ENCODE results near the gene TSGA10.
"Not testable (repeated sequence)": the region's sequence is repeated elsewhere in the genome, so short reads cannot be mapped to it uniquely, and the experiment has no call there.

The TSGA10 gene

DNA sequence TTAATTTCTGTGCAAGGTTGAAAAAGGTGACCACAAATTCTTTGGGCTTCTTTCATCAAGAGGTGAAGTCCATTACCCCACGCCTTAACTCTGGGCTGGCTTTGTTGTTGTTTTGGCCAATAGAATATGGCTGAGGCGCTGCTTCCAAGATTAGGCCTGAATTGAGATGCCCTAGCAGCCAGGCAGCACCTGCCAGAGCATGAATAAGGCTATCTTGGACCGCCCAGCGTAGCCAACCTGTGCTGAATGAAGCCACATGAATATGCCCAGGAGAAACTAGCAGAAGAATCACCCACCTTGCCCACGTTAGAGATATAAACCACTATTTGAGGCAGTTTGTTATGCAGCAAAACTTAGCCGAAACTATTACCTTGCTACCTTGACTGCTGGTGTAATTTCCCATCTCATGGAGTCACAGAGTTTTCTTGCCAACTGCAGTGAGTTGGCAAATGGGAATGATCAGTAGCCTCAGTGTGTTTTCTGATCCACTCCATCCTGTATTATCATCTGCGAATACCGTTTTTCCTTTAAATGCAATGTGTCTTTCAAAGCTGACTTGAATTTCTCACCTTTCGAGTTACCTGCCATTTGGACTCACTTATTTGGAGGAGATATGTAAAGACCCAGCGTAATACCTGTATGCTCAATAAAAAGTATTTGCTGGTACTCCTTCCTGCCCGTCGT lies 679 bp downstream of the TSGA10 start:
- no peak for DNase-seq (ENCODE audit: low spot score)

DNA sequence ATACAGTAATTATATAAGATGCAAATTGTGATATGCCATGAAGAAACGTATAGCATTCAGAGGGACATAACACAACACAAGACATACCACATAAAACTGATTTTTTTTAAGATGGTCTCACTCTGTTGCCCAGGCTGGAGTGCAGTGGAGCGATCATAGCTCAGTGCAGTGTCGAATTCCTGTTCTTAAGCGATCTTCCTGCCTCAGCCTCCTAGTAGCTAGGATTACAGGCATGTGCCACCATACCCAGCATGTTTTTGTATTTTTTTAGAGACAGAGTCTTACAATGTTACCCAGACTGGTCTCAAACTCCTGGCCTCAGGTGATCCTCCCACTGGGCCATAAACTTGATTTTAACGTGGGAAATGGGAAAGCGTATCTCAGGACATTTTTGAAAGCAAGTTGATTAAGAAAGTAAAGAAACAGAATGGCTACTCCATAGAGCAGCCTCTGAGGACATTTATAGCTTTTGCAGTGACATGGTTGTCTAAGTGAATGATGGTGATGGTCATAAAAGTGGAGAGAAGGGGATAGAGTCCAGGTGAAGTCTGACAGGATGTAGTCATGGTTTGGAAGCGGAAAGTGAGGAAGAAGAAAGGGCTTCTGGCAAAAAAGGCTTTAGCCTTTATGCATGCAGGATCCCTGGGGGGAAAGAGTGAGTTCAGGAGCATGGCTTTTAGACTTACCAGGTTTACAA lies 2.4 kb downstream of the TSGA10 start:
- DNase-seq (ENCODE audit: low spot score) = no peak

DNA sequence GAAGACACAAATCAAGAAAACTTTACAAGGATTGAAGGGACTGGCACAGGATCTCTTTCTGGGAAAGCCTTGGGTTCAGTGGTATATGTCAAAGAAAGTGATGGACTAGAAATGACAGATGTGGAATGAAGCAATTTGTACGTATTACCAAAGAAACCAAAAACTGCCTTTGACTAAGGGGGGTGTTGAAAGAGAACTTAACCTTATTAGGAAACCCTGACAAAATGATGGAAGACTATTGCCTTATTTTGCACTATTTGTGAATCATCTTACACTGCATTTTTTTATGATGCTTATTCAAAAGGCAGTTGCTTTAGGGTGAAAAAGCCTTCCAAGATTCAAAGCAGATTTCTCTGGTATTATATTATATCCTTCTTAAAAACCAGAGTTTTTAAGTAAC lies 4.0 kb downstream of the TSGA10 start:
- no peak for DNase-seq (ENCODE audit: low spot score)

DNA sequence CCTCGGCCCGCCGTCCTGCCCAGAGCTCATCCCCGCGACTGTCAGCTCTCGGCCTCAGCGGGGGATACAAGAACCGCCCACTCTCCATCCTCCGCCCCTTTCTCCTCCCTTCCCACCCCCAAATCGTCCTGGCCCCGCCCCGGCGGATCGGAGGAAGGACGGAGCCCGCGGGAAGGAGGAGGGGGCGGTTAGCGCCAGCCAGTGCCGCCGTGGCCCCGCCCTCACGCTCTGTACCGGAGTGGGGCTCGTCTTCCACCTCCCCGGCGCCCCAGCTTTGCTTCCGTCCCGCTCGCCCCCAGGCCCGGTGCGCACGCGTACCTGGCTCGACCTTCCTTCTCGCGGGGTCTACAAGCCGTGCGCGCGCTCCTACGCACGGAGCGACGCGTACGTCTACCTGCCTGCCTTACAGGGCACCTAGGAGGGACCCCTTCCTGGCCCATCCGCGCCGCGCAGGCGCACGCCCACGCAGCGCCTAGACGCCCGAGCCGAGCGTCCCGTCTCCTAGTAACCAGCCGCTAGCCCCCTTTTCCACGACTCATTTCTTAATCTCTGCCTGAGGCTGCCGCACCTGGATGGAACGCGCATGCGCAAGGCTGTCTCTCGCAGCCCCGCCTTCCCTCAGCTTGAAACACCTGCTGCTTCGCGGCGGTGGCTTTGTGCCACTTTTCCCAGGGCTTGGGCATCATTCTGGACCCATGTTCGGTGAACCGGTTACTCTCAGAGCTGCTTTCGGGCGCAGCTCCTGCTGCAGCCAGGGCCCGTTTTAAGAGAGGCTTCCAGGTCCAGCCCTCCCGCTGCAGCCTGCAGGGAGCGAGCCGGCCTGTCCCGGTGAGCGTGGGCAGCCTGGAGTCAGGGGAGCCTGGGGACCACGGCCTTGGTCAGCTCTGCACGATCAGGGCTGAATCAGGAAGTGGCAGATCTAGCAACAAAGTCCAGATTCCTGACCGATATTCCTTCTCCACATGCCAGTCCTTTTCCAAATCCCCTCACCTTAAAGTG lies 13.3 kb downstream of the TSGA10 start, which contains the start of gene C2orf15:
Gene C2orf15 (plus strand): TSS at position 598 of the 999 bp plus-strand sequence. CDS start 8,852 bp downstream, outside the sequence.
- DNase-seq (ENCODE audit: low spot score) = peak; percentile 67

- DNase-seq (ENCODE audit: low spot score) = no peak
These were observed 14.0 kb downstream of the TSGA10 start for GRCh38 chr2:99140860-99141109.

- DNase-seq (ENCODE audit: low spot score) = no peak
These were observed 14.5 kb downstream of the TSGA10 start for GRCh38 chr2:99140056-99140859.

DNA sequence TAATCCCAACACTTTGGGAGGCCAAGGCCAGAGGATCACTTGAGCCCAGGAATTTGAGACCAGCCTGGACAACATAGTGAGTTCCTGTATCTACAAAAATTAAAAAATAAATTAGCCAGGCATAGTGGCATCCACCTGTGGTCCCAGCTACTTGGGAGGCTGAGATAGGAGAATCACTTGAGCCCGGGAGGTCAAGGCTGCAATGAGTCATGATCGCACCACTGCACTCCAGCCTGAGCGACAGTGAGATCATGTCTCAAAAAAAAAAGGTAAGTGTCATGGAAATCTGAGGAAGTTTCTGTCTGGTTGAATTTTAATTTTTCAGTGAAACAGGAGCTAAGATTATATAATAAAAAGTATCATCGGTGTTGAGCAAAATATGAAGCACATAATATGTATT lies 15.7 kb downstream of the TSGA10 start:
- no peak for DNase-seq (ENCODE audit: low spot score)

GRCh38 chr2:99135044-99135556 lies 19.6 kb downstream of the TSGA10 start:
- not testable (repeated sequence) for DNase-seq (ENCODE audit: low spot score)

DNA sequence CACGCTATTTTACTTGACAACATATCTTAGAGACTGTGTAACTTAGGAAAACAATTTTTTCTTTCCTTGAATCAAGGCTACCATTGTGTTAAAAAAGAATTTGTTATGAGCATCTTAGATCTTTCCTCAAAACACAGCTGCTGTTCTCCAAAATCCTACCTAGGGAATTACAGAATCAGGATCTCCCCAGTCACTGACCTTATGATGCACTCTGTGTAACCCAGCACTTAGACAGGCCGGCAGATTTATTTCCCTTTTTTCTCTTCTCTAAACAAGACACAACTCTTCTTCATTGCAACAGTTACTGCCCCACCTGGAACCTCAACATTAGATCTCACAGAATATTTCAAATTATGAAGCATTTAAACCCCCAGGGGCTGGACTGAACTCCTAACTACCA lies 26.8 kb downstream of the TSGA10 start:
- no peak for DNase-seq (ENCODE audit: low spot score)

DNA sequence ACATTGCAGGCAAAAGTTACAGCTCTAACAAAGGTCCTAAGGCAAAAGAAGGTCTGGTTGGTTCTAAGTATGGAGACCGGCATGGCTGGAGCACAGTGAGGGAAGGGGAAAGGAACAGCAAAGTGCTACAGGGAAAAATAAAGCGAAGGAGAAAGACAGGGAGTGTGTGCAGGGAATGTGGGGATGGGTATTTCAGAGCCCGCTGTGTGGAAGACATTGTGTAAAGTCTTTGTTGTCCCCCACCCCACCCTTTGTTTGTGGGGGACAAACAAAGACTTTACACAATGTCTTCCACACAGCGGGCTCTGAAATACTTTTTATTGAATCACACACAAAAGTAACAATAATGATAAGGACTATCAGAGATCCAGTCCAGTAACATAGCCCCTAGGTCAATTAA lies 42.1 kb downstream of the TSGA10 start:
- DNase-seq (ENCODE audit: low spot score) = no peak

DNA sequence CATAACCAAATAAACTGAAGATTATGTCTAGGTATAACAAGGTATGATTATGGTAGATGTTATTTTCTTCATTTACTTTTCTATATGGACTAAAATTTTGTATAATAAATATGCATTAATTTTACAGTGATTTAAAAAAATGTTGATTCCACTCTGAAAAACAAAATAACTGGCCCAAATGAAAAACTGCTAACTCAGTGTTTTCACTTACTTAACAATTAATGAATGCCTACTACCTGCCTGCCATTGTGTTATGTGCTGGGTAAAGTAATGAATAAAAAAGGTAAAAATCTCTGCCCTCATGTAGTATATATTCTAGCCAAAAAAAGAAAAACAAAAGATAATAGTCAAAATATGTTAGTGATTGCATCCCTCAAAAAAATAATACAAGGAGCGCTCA lies 42.8 kb downstream of the TSGA10 start:
- DNase-seq (ENCODE audit: low spot score) = no peak

GRCh38 chr2:99111236-99111635 lies 43.5 kb downstream of the TSGA10 start:
- no peak for DNase-seq (ENCODE audit: low spot score)

DNA sequence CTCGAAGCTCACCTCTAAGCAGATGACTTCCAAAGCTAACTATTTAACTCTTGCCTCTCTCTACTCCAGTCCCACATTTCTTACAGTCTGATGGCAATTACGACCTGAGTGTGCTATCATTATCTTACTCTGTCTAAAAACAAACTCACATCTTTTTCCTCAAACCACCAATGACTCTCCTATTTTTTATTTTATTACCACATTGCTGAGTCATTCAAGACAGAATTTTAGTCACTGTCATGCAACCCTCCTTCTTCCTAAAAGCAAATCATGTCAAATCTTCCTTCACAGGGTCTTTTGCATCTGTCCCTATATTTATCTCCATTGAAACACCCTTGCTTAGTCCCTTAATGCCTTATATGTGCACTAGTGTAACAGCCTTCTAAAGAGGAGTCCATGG lies 47.8 kb downstream of the TSGA10 start:
- DNase-seq (ENCODE audit: low spot score) = no peak

- no peak for DNase-seq (ENCODE audit: low spot score)
These were observed 50.7 kb downstream of the TSGA10 start for GRCh38 chr2:99104006-99104405.

DNA sequence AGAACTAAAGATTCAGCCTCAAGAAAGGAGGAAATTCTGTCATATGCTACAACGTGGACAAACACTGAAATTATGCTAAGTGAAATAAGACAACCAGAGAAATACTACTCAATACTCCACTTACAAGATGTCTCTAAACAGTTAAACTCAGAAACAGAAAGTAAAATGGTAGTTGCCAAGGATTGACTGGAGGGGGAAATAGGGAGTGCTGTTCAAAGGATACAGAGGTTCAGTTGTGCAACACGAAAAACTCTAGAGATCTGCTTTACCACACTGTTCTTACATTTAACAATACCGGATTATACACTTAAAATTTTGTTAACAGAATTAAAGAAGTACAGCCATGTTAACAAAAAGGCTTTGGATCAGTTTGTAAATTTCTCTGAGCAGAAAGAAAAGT lies 53.0 kb downstream of the TSGA10 start:
- DNase-seq (ENCODE audit: low spot score) = no peak

GRCh38 chr2:99096728-99097127 lies 58.0 kb downstream of the TSGA10 start:
- DNase-seq (ENCODE audit: low spot score) = no peak

- no peak for DNase-seq (ENCODE audit: low spot score)
These were observed 66.7 kb downstream of the TSGA10 start for GRCh38 chr2:99088017-99088416.

DNA sequence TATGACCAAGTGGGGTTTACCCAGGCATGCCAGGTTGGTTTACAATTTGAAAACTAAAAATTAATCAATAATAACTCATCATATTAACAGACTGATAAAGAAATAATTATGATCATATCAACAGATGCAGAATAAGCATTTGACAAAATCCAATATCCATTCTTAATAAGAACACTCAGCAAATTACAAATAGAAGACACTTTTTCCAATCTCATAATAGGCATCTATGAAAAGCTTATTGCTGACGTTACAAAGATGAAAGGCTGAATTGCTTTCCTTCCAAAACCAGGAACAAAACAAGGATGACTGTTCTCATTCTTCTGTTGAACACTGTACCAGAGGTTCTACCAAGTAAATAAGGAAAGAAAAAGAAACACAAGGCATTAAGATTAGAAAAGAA lies 68.4 kb downstream of the TSGA10 start:
- DNase-seq (ENCODE audit: low spot score) = no peak

DNA sequence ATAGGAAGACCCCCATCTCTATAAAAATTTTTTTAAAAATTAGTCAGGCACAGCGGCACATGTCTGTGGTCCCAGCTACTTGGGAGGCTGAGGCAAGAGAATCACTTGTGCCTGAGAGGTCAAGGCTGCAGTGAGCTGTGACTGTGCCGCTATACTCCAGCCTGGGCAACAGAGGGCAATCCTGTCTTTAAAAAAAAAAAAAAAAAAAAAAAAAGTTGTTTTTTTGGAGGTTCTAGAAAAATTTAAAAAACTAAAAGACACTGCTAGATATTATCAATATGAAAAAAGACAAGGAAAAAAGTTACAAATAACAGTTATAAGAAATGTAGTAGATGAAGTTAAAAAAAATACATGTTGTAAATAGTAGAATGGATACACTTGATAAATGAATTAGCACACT lies 69.3 kb downstream of the TSGA10 start:
- DNase-seq (ENCODE audit: low spot score) = no peak

DNA sequence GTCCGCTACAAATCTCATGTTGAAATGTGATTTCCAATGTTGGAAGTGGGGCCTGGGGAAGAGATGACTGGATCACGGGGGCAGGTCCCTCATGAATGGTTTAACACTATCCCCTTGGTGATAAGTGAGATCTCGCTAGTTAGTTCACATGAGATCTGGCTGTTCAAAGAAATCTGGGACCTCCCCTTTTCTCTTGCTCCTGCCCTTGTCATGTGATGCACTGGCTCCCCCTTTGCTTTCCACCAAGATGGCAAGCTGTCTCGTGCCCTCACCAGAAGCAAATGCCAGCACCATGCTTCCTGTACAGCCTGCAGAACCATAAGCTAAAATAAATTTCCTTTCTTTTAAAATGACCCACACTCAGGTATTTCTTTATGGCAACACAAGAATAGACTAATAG lies 70.5 kb downstream of the TSGA10 start:
- DNase-seq (ENCODE audit: low spot score) = no peak

DNA sequence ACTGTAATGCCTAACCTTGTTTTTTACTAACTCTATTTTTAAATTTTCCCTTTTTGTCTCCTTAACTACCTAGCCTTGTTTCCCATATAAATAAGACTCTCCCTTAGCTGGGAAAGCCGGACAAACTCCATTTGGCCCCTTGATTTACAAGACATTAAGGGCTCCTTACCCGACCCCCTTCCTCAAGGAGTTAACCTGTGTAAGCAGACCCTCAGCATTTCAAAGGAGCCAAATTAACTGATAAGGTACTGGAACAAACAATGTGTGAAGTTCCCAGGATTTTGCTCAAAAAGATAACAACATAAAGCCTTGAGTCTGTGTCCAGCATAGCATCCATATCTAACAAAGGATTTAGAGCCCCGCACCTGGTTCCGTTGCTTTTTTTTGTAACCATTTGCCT lies 72.9 kb downstream of the TSGA10 start:
- no peak for DNase-seq (ENCODE audit: low spot score)

GRCh38 chr2:99079226-99079625 lies 75.5 kb downstream of the TSGA10 start:
- DNase-seq (ENCODE audit: low spot score) = no peak
